ENCODE measurements around the gene WDR91.

The WDR91 gene

GRCh38 chr7:135233570-135233969 is 22.2 kb upstream of the WDR91 start, which contains the start of gene STRA8:
TSS of gene STRA8 (plus strand) at chr7:135233838. CDS start at chr7:135240525, 6,687 bp downstream.
- no peak for TF ChIP-seq USF1 (IDR thresholded peaks at IDR 0.05)
- TF ChIP-seq TCF12 (IDR thresholded peaks at IDR 0.05; ENCODE audit: low read depth), result no peak
- TF ChIP-seq YY1 (IDR thresholded peaks at IDR 0.05; ENCODE audit: low read depth), result no peak
- TF ChIP-seq RAD21 (IDR thresholded peaks at IDR 0.05; ENCODE audit: low read depth), result no peak
- TF ChIP-seq ZBTB7A (IDR thresholded peaks at IDR 0.05; ENCODE audit: low read depth), result no peak
- no peak for TF ChIP-seq REST (IDR thresholded peaks at IDR 0.05; ENCODE audit: low read depth)
- TF ChIP-seq TAF1 (IDR thresholded peaks at IDR 0.05; ENCODE audit: low read depth), result no peak
- TF ChIP-seq TEAD4 (IDR thresholded peaks at IDR 0.05), result no peak
- TF ChIP-seq FOXM1 (IDR thresholded peaks at IDR 0.05; ENCODE audit: borderline replicate concordance, low read depth), result no peak
- no peak for TF ChIP-seq CEBPB (IDR thresholded peaks at IDR 0.05)
- no peak for TF ChIP-seq NFIC (IDR thresholded peaks at IDR 0.05)
- TF ChIP-seq MAX (IDR thresholded peaks at IDR 0.05), result no peak
- no peak for TF ChIP-seq EP300 (IDR thresholded peaks at IDR 0.05; ENCODE audit: borderline replicate concordance)
- no peak for TF ChIP-seq CREB1 (IDR thresholded peaks at IDR 0.05; ENCODE audit: low read depth)
- no peak for TF ChIP-seq EGR1 (IDR thresholded peaks at IDR 0.05)

GRCh38 chr7:135232720-135233119 is 21.4 kb upstream of the WDR91 start:
- TF ChIP-seq NFIC (IDR thresholded peaks at IDR 0.05) (no peak), YY1 (IDR thresholded peaks at IDR 0.05; ENCODE audit: low read depth) (no peak), TCF12 (IDR thresholded peaks at IDR 0.05; ENCODE audit: low read depth) (no peak)

GRCh38 chr7:135232087-135232486 is 20.8 kb upstream of the WDR91 start:
- TF ChIP-seq FOXM1 (IDR thresholded peaks at IDR 0.05; ENCODE audit: borderline replicate concordance, low read depth) (no peak), YY1 (IDR thresholded peaks at IDR 0.05; ENCODE audit: low read depth) (no peak), TAF1 (IDR thresholded peaks at IDR 0.05; ENCODE audit: low read depth) (no peak), NFIC (IDR thresholded peaks at IDR 0.05) (no peak), EP300 (IDR thresholded peaks at IDR 0.05; ENCODE audit: borderline replicate concordance) (no peak), CEBPB (IDR thresholded peaks at IDR 0.05) (no peak), REST (IDR thresholded peaks at IDR 0.05; ENCODE audit: low read depth) (no peak), CREB1 (IDR thresholded peaks at IDR 0.05; ENCODE audit: low read depth) (no peak), RAD21 (IDR thresholded peaks at IDR 0.05; ENCODE audit: low read depth) (no peak), EGR1 (IDR thresholded peaks at IDR 0.05) (no peak), TEAD4 (IDR thresholded peaks at IDR 0.05) (no peak), ZBTB7A (IDR thresholded peaks at IDR 0.05; ENCODE audit: low read depth) (no peak), USF1 (IDR thresholded peaks at IDR 0.05) (no peak), MAX (IDR thresholded peaks at IDR 0.05) (no peak)

- no peak for TF ChIP-seq TAF1 (IDR thresholded peaks at IDR 0.05; ENCODE audit: low read depth)
- TF ChIP-seq YY1 (IDR thresholded peaks at IDR 0.05; ENCODE audit: low read depth), result no peak
- no peak for TF ChIP-seq TCF12 (IDR thresholded peaks at IDR 0.05; ENCODE audit: low read depth)
- no peak for TF ChIP-seq USF1 (IDR thresholded peaks at IDR 0.05)
- no peak for TF ChIP-seq MAX (IDR thresholded peaks at IDR 0.05)
- TF ChIP-seq ZBTB7A (IDR thresholded peaks at IDR 0.05; ENCODE audit: low read depth), result no peak
- no peak for TF ChIP-seq NFIC (IDR thresholded peaks at IDR 0.05)
- no peak for TF ChIP-seq RAD21 (IDR thresholded peaks at IDR 0.05; ENCODE audit: low read depth)
- no peak for TF ChIP-seq REST (IDR thresholded peaks at IDR 0.05; ENCODE audit: low read depth)
- no peak for TF ChIP-seq CREB1 (IDR thresholded peaks at IDR 0.05; ENCODE audit: low read depth)
These were observed 20.4 kb upstream of the WDR91 start for GRCh38 chr7:135231686-135232085.
